K562 (cell line): ENCODE measurements around the gene KAZN. TPM values are rescaled to one million over a fixed set of nuclear protein-coding genes. Genes with fewer than 3 reads are reported as not detected.

Experiments
- BRD4 ChIP-seq: fragments of 200-600 bp; sonication (generic); IDR thresholded peaks from 2 replicates; pipeline ENCODE4 v1.6.1; 2017; ENCODE audit warnings: inconsistent platforms
- EP300 ChIP-seq: IDR thresholded peaks from 2 replicates; pipeline ENCODE4 v1.6.1; 2012; ENCODE audit warnings: low read length, improper control_type of control experiment
- MAFK ChIP-seq: IDR thresholded peaks from 2 replicates; pipeline ENCODE4 v1.6.1; 2011; ENCODE audit warnings: low read length, improper control_type of control experiment
- NUFIP1 ChIP-seq: fragments of 450-650 bp; IDR thresholded peaks from 2 replicates; pipeline ENCODE4 v1.6.1; 2018; ENCODE audit not compliant: partially characterized antibody
- PHF20 ChIP-seq: fragments of 450-650 bp; IDR thresholded peaks from 2 replicates; pipeline ENCODE4 v1.6.1; 2018; ENCODE audit not compliant: partially characterized antibody
- POLR2AphosphoS2 ChIP-seq: IDR thresholded peaks from 2 replicates; pipeline ENCODE4 v1.6.1; 2012; ENCODE audit warnings: low read length, improper control_type of control experiment
- PREB ChIP-seq: sonication (generic); formaldehyde crosslinking; IDR thresholded peaks from 2 replicates; pipeline ENCODE4 v1.8.1; 2023; ENCODE audit warnings: mild to moderate bottlenecking, missing genetic modification reagents
- RB1 ChIP-seq: fragments of 450-650 bp; IDR thresholded peaks from 2 replicates; pipeline ENCODE4 v1.6.1; 2017; ENCODE audit warnings: low read depth, mild to moderate bottlenecking
- SMARCE1 ChIP-seq: fragments of 450-650 bp; IDR thresholded peaks from 2 replicates; pipeline ENCODE4 v1.7.1; 2016; ENCODE audit warnings: mild to moderate bottlenecking
- ZBTB1 ChIP-seq: sonication (generic); formaldehyde crosslinking; IDR thresholded peaks from 2 replicates; pipeline ENCODE4 v1.8.1; 2023; ENCODE audit warnings: missing genetic modification reagents, low read depth, mild to moderate bottlenecking, borderline replicate concordance
- ZNF133 ChIP-seq: fragments of 250-450 bp; sonication (Bioruptor Pico); IDR thresholded peaks from 2 replicates; pipeline ENCODE4 v1.4.0; 2020; ENCODE audit warnings: mild to moderate bottlenecking
- ZNF217 ChIP-seq: sonication (generic); formaldehyde crosslinking; IDR thresholded peaks from 2 replicates; pipeline ENCODE4 v1.8.0; 2022; ENCODE audit warnings: mild to moderate bottlenecking, missing genetic modification reagents
- ZNF764 ChIP-seq: fragments of 250-450 bp; sonication (Bioruptor Pico); IDR thresholded peaks from 2 replicates; pipeline ENCODE4 v1.4.0; 2020; ENCODE audit warnings: low read depth, mild to moderate bottlenecking, moderate library complexity
- ZNF79 ChIP-seq: fragments of 250-450 bp; sonication (Bioruptor Pico); IDR thresholded peaks from 2 replicates; pipeline ENCODE4 v1.4.0; 2020; ENCODE audit warnings: low read depth, mild to moderate bottlenecking, moderate library complexity
- polyA plus RNA-seq, 8 experiments: library from polyadenylated mRNA; depleted of rRNA in 4 of 8; stranded (reverse) in 5 of 8; unstranded in 3 of 8; fragments of >200 nt; fragmentation: Nextera tagmentation in 2 of 8; fragmentation: Illumina TruSeq in 1 of 8; extraction: Ambion mirVana in 2 of 8; extraction: Trizol in 1 of 8; gene quantifications; 2 replicates each; pipeline versions ENCODE4 v1.2.1 to v1.2.3, GENCODE V29; 2011 to 2014; ENCODE audit warnings: inconsistent platforms in 1 of 8, missing spikeins in 1 of 8
- total RNA-seq, 7 experiments: library from RNA; depleted of rRNA in 6 of 7; stranded (reverse); fragments of >200 nt in 6 of 7; fragmentation: Illumina TruSeq in 2 of 7; extraction: Trizol in 2 of 7; gene quantifications; 2 replicates each; pipeline versions ENCODE4 v1.2.1 to v1.2.3, GENCODE V29; 2011 to 2021; ENCODE audit warnings: low replicate concordance in 1 of 7
- TF ChIP-seq, protein P1 (sequence below), 2 experiments: fragments of 150-350 bp in 1 of 2; IDR thresholded peaks; 2 replicates each; pipeline ENCODE4 v1.6.1; 2012 to 2016; ENCODE audit warnings: low read depth in 2 of 2, low read length in 2 of 2, mild to moderate bottlenecking in 1 of 2, moderate library complexity in 1 of 2
- TF ChIP-seq, protein P2 (sequence below), 2 experiments: fragments of 450-650 bp; IDR thresholded peaks; 2 replicates each; pipeline ENCODE4 v1.6.1; 2016; ENCODE audit warnings: mild to moderate bottlenecking in 2 of 2, borderline replicate concordance in 1 of 2, low read depth in 1 of 2, moderate library complexity in 1 of 2

The KAZN gene
- total and polyA plus RNA-seq, 9 of the 15 experiments (the other 6 are each of a cell fraction or from before 2014, with no cell fraction given), result 2.1 to 21.6 (median 5.4) TPM

DNA sequence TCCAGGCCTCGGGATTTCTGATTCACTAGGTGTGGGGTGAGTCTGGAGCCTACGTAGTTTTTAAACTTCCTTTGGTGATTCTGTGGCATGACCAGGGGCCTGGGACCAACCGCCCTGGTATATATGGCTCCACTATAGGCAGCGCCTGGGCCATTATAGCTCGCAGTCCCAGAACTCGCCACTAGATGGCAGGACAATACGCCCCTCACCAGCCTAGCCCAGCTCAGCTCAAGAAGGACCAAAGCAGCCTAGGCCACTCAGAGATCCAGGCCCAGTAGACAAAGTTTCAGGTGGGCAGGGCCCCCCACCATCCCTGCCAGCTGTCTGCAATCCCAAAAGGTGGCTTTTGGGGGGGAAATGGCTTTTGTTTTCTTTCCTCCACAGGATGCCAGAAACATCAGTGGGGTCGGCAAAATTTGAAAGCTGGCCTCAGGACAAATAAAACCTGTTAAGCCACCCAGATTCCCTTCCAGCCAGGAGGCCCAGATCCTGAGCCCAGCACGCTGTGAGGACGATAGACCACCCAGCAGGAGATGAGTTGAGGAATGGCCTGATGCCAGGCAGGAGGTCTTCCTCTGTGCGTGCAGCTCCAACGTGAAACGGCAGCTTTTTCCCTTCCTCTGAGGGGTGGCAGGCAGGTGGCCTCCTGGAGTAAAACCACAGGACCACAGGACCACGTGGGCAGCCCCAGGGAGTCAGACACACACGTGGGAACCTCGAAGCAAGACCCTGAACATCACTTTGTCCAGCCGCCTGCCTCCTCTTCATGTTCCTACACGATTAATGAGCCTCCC is 530.2 kb downstream of the KAZN start (continued):
- TF ChIP-seq, protein P1, sequence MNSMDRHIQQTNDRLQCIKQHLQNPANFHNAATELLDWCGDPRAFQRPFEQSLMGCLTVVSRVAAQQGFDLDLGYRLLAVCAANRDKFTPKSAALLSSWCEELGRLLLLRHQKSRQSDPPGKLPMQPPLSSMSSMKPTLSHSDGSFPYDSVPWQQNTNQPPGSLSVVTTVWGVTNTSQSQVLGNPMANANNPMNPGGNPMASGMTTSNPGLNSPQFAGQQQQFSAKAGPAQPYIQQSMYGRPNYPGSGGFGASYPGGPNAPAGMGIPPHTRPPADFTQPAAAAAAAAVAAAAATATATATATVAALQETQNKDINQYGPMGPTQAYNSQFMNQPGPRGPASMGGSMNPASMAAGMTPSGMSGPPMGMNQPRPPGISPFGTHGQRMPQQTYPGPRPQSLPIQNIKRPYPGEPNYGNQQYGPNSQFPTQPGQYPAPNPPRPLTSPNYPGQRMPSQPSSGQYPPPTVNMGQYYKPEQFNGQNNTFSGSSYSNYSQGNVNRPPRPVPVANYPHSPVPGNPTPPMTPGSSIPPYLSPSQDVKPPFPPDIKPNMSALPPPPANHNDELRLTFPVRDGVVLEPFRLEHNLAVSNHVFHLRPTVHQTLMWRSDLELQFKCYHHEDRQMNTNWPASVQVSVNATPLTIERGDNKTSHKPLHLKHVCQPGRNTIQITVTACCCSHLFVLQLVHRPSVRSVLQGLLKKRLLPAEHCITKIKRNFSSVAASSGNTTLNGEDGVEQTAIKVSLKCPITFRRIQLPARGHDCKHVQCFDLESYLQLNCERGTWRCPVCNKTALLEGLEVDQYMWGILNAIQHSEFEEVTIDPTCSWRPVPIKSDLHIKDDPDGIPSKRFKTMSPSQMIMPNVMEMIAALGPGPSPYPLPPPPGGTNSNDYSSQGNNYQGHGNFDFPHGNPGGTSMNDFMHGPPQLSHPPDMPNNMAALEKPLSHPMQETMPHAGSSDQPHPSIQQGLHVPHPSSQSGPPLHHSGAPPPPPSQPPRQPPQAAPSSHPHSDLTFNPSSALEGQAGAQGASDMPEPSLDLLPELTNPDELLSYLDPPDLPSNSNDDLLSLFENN (IDR thresholded peaks at IDR 0.05; ENCODE audit: low read depth in 2 of 2, low read length in 2 of 2), result no peak
- TF ChIP-seq SMARCE1 (no peak), POLR2AphosphoS2 (no peak), EP300 (no peak), ZNF133 (no peak), PREB (no peak), ZNF79 (CRISPR knock-in tag) (no peak), ZBTB1 (CRISPR knock-in tag) (no peak), PHF20 (no peak), BRD4 (no peak), NUFIP1 (no peak), ZNF217 (CRISPR knock-in tag) (no peak), RB1 (peak; percentile 53; the same call in 1 of the 2 replicates), ZNF764 (CRISPR knock-in tag) (no peak), MAFK (0 out of 2 replicates have a peak, but pooled peaks have one; percentile 9)
- TF ChIP-seq, protein P2, sequence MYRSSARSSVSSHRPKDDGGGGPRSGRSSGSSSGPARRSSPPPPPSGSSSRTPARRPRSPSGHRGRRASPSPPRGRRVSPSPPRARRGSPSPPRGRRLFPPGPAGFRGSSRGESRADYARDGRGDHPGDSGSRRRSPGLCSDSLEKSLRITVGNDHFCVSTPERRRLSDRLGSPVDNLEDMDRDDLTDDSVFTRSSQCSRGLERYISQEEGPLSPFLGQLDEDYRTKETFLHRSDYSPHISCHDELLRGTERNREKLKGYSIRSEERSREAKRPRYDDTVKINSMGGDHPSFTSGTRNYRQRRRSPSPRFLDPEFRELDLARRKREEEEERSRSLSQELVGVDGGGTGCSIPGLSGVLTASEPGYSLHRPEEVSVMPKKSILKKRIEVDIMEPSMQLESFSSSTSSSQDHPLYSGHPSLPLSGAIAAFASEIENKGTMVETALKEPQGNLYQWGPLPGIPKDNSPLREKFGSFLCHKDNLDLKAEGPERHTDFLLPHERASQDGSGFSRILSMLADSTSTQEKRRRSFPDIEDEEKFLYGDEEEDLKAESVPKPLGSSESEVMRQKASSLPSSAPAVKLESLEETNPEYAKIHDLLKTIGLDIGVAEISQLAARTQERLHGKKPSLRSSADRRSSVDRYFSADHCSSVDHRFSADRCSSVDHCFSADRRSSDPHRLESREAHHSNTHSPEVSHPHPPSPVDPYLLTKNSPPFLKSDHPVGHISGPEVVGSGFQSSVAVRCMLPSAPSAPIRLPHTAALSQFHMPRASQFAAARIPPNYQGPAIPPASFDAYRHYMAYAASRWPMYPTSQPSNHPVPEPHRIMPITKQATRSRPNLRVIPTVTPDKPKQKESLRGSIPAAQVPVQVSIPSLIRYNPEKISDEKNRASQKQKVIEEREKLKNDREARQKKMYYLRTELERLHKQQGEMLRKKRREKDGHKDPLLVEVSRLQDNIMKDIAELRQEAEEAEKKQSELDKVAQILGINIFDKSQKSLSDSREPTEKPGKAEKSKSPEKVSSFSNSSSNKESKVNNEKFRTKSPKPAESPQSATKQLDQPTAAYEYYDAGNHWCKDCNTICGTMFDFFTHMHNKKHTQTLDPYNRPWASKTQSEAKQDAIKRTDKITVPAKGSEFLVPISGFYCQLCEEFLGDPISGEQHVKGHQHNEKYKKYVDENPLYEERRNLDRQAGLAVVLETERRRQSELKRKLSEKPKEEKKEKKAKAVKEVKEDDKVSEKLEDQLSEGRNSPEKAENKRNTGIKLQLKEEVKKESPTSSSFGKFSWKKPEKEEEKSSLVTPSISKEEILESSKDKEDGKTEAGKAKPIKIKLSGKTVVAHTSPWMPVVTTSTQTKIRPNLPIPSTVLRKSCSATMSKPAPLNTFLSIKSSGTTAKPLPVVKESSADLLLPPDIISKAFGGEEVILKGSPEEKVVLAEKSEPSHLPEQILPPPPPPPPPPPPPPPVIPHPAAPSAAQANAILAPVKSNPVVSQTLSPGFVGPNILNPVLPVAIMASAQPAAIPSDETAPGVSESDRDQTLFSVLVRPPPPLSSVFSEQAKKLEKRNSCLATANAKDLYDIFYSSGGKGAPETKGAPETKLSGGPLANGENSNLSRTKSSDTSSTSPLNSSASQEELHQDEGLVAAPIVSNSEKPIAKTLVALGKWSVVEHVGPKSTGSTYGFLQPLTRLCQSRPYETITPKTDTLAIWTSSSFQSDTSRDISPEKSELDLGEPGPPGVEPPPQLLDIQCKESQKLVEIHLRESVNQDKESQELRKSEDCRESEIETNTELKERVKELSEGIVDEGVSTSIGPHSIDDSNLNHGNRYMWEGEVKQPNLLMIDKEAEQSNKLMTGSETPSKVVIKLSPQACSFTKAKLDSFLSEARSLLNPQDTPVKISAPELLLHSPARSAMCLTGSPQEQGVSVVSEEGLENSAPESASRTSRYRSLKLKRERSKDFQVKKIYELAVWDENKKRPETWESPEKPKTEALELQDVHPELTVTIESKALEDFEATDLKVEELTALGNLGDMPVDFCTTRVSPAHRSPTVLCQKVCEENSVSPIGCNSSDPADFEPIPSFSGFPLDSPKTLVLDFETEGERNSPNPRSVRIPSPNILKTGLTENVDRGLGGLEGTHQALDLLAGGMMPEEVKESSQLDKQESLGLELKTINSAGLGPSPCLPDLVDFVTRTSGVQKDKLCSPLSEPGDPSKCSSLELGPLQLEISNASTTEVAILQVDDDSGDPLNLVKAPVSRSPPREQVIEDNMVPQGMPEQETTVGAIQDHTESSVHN (IDR thresholded peaks at IDR 0.05; ENCODE audit: borderline replicate concordance in 1 of 2, low read depth in 1 of 2), result no peak
